GM19238 (cell line): ENCODE results near the gene UBE2D2.

ENCODE experiments used
- DNase-seq: peaks from one replicate; pipeline ENCODE4 v3.0.0; 2011; ENCODE audit warnings: low spot score; ENCODE audit not compliant: insufficient read length

The UBE2D2 gene

DNA sequence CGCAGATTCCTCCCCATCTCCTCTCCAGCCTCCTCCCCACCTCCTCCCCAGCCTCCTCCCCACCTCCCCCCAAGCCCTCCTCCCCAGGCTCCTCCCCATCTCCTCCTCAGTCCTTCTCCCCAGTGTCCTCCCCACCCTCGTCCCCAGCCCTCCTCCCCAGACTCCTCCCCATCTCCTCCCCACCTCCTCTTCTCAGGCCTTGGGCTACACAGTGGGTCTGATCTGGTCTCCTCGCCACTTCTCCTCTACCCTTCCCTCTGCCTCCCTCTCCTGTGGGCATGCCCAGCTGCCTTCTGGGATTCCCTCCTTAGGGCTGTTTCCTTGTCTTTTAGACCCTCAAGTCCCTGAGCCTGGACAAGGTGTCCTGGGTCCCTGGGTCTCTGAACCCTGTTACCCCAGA, 115.3 kb downstream of the UBE2D2 start:
- no peak for DNase-seq

DNA sequence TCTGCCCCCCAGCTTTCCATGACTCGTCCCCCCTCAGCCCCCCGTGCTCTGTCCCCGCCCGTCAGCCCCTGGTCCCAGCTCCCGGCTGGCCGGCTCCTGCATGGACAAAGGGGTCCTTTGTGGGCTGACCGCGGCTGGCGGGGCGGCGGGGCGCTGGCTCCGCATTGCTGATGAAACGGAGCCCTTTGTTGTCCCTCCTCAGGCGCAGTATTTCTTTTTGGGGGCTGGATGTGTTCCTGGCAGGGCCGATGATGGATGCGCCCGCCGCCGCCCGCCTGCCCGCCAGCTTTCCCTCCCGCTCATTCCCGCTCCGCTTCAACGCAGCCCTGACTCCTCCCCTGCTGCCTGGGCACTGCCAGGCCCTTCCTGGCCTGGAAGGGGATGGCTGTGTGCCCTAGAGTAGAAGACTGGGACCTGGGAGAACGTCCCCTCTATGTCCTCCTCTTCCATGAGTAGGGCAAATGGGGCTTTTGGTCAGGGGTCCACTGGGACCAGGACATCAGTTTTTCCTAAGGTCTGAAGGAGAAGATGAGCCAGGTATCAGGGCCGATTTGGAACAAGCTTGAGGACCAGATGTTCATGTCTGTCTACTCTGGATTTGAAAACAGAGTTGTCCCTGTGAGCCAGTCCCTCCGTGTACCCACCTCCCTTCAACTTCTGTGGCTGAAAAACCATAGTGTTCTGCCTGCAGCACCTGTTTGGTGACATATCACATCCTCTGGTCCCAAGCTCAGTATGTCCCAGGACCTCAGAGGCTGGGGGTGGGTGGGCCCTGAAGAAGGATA, 116.0 kb downstream of the UBE2D2 start:
- no peak for DNase-seq
